ENCODE data around the gene KRT16. TPM values are rescaled to one million over a fixed set of nuclear protein-coding genes. Genes with fewer than 3 reads are reported as not detected.
"Not testable (repeated sequence)": the region's sequence is repeated elsewhere in the genome, so short reads cannot be mapped to it uniquely, and the experiment has no call there.

The KRT16 gene
- polyA plus RNA-seq, 1 experiment, result not detected

DNA sequence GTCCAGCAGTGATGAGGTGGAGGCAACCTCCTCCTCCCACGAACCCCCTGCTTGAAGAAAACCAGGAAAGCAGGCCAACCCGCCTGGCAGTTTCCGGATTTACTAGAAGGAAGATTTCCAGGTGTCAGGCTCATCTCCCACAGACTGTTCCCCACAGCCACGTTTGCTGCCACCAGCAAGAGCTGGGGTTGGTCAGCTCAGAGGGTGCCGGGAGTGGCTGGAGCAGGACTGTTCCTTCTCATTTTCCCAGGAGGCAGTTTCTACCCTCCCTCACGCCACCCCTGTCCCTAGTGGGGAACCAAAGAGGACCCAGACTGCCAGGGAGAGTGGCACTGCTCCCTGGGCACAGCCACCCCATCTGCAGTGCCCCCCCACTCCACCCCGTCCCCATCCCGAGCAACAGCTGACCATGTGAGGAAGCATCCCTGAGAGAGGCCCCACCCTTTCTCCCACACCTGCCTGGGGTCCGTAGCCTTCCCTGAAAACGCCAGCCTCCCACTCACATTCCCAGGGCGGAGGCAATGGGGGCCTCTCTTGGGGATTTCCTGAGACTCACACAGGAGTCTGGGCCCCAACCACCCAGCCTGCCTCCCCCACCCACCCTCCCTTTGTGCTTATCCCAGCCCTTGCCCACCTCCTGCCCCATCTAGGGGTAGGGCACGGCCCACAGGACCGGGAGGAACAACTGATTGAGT, 5.9 kb upstream of the KRT16 start:
- no peak for DNase-seq (ENCODE audit: low read depth, low spot score)
- TF ChIP-seq CTCF (IDR thresholded peaks at IDR 0.05; ENCODE audit: low read depth, low read length), result no peak
- ChIA-PET CTCF (no interaction called here), POLR2A (no interaction called here)
- Histone ChIP-seq H3K4me3 (ENCODE audit: low read depth, low read length) (no peak overlapping the region), H3K27ac (ENCODE audit: low read depth, low read length) (no peak overlapping the region), H3K27me3 (ENCODE audit: control insufficient read depth, insufficient read depth, low read length) (peaks cover 16% of the 10 kb centered on the region), H3K9me3 (ENCODE audit: control insufficient read depth, insufficient read depth, low read length) (no peaks in the 10 kb centered on the region)

DNA sequence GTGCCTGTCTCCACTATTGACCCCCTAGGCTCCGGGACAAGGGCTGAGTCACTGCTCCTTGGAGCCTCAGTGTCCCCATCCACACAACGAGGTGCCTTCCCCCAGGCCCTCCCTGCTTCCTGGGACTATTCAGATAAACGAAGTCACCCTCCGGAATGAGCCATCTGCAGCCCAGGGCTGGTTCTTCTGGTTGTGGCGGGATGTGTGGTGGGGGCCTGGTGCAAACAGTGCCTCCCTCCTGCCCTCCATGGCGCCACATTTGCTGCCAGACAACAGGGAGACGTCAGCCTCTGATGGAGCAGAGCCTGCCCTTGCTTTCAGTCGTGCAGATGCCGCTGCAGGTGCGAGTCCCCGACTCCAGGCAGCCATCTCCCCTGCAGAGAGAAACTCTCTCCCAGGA, 5.1 kb upstream of the KRT16 start:
- POLR2A ChIA-PET, result no interaction called here

DNA sequence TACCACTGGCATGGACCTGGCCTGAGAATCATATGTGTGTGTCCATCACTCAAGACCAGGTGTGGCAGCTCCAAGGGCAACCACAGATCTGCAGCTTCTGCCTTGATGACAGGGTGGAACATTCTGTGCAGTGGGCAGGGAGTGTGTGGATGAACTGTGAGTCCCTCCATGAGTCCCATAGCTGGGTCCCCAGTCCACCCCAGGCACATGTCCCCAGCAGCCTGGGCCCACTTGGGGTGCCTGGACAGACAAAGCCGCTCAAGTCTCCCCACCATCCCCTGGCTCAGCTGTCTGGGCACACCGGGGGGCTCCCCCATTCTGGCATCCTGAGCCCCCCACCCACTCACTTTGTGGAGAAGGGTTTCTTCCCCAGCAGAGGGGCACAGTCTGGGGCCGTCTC, 4.6 kb upstream of the KRT16 start:
- TF ChIP-seq CTCF (IDR thresholded peaks at IDR 0.05; ENCODE audit: low read depth, low read length), result no peak
- DNase-seq (ENCODE audit: low read depth, low spot score), result no peak
- Histone ChIP-seq H3K4me3 (ENCODE audit: low read depth, low read length) (no peak overlapping the region), H3K27ac (ENCODE audit: low read depth, low read length) (no peak overlapping the region), H3K27me3 (ENCODE audit: control insufficient read depth, insufficient read depth, low read length) (peaks cover 19% of the 10 kb centered on the region), H3K9me3 (ENCODE audit: control insufficient read depth, insufficient read depth, low read length) (no peaks in the 10 kb centered on the region)
- POLR2A ChIA-PET, result no interaction called here
- CTCF ChIA-PET, result interaction anchor here (1.3 kb wide), 1 partner anchor 31 kb away, joined by 4 read pairs; no protein-coding TSS in a partner anchor

More for the DNA sequence above, 5.1 kb upstream of the KRT16 start:
- peaks cover 16% of the 10 kb centered on the region for H3K27me3 ChIP-seq (ENCODE audit: control insufficient read depth, insufficient read depth, low read length)
- H3K4me3 ChIP-seq (ENCODE audit: low read depth, low read length), result no peak overlapping the region
- TF ChIP-seq CTCF (IDR thresholded peaks at IDR 0.05; ENCODE audit: low read depth, low read length), result no peak
- H3K9me3 ChIP-seq (ENCODE audit: control insufficient read depth, insufficient read depth, low read length), result no peaks in the 10 kb centered on the region
- DNase-seq (ENCODE audit: low read depth, low spot score), result no peak
- CTCF ChIA-PET, result interaction anchor here (1.3 kb wide), 1 partner anchor 31 kb away, joined by 4 read pairs; no protein-coding TSS in a partner anchor
- H3K27ac ChIP-seq (ENCODE audit: low read depth, low read length), result no peak overlapping the region

DNA sequence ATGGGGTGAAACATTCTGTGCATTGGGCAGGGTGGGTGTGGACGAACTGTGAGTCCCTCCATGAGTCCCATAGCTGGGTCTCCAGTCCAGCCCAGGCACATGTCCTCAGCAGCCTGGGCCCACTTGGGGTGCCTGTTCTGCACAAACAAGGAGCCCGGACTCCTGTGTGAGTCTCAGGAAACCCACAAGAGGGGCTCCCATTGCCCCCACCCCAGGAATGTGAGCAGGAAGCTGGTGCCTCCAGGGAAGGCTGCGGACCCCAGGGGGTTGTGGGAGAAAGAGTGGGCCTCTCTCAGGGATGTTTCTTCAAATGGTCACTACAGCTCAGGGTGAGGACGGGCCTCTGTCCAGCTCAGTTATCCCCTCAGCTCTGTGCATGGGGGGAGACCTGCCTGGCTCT, 3.9 kb upstream of the KRT16 start:
- CTCF ChIA-PET, result interaction anchor here (1.3 kb wide), 1 partner anchor 32 kb away, joined by 4 read pairs; no protein-coding TSS in a partner anchor
- POLR2A ChIA-PET; H3K4me3 ChIP-seq (ENCODE audit: low read depth, low read length); H3K27ac ChIP-seq (ENCODE audit: low read depth, low read length); H3K9me3 ChIP-seq (ENCODE audit: control insufficient read depth, insufficient read depth, low read length); DNase-seq (ENCODE audit: low read depth, low spot score): not testable (repeated sequence)
- peaks cover 21% of the 10 kb centered on the region for H3K27me3 ChIP-seq (ENCODE audit: control insufficient read depth, insufficient read depth, low read length)

DNA sequence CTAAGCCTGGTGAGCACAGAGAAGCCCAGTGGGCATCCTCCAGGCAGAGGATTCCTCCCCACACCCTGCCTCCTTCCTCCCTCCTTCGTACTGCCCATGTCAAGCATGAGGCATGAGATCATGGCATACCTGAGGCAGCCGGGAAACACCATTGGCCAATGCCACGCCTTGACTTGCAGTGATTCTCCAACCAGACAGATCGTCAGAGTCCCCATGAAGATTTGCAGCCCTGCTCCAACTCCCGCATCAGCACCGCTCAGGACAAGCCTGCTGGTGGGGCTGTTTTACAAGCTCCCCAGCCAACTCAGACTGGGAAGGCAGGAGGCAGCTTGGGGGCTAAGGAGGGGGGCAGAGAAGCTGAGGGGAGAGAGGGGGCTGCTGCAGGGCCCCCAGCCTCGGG, 2.9 kb upstream of the KRT16 start:
- no peak for TF ChIP-seq CTCF (IDR thresholded peaks at IDR 0.05; ENCODE audit: low read depth, low read length)
- CTCF ChIA-PET, result no interaction called here
- POLR2A ChIA-PET, result no interaction called here
- no peak for DNase-seq (ENCODE audit: low read depth, low spot score)
- peaks cover 21% of the 10 kb centered on the region for H3K27me3 ChIP-seq (ENCODE audit: control insufficient read depth, insufficient read depth, low read length)
- no peak overlapping the region for H3K4me3 ChIP-seq (ENCODE audit: low read depth, low read length)
- H3K9me3 ChIP-seq (ENCODE audit: control insufficient read depth, insufficient read depth, low read length), result no peaks in the 10 kb centered on the region
- no peak overlapping the region for H3K27ac ChIP-seq (ENCODE audit: low read depth, low read length)

DNA sequence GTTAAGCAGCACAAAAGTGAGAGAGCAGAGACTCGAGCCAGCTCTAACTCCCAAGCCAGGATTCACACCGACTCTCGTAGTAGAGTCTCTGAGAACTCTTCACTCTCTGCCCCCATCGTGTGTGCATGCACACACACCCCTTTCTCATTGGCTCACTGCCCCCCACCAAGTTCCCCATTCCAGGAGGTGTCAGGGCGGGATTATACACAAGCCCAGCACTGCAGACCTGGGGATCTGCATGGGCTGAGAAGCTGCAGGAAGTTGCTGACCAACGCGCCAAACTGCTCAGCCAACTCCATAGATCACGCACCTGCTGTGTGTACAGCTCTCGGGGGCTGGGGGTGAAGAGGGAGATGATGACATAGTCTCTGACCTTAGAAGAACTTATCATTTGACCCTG, 2.2 kb upstream of the KRT16 start:
- H3K27ac ChIP-seq (ENCODE audit: low read depth, low read length); CTCF ChIA-PET; H3K4me3 ChIP-seq (ENCODE audit: low read depth, low read length); H3K9me3 ChIP-seq (ENCODE audit: control insufficient read depth, insufficient read depth, low read length); POLR2A ChIA-PET; DNase-seq (ENCODE audit: low read depth, low spot score): not testable (repeated sequence)
- H3K27me3 ChIP-seq (ENCODE audit: control insufficient read depth, insufficient read depth, low read length), result peaks cover 24% of the 10 kb centered on the region
